LNCaP clone FGC (cell line): ENCODE data around the gene CRADD.

Experiments used
- DNase-seq: peaks from one replicate; pipeline ENCODE4 v3.0.0-alpha.2; 2011; ENCODE audit warnings: low read depth
- H3K4me3 ChIP-seq: 2 replicates; pipeline ENCODE4 v1.5.1; 2011; ENCODE audit warnings: mild to moderate bottlenecking, low read depth, low read length, control low read depth
- CTCF ChIP-seq: IDR thresholded peaks from 2 replicates; pipeline ENCODE4 v1.5.1; 2012; ENCODE audit warnings: mild to moderate bottlenecking; ENCODE audit not compliant: control insufficient read depth, insufficient read depth; ENCODE audit errors: extremely low read depth

Gene CRADD

GRCh38 chr12:93851257-93851671 lies 174.1 kb downstream of the CRADD start:
- TF ChIP-seq CTCF: no peak

GRCh38 chr12:93852173-93852591 lies 175.0 kb downstream of the CRADD start:
- no peak for DNase-seq
- TF ChIP-seq CTCF: no peak
- no peak overlapping the region for H3K4me3 ChIP-seq

More at GRCh38 chr12:93851257-93851671, 174.1 kb downstream of the CRADD start:
- no peak for DNase-seq
- H3K4me3 ChIP-seq: no peak overlapping the region

- H3K4me3 ChIP-seq: no peak overlapping the region
- DNase-seq: no peak
- no peak for TF ChIP-seq CTCF
These were observed 176.7 kb downstream of the CRADD start for GRCh38 chr12:93853698-93854478.

GRCh38 chr12:93855261-93855660 lies 178.1 kb downstream of the CRADD start:
- no peak overlapping the region for H3K4me3 ChIP-seq
- no peak for TF ChIP-seq CTCF
- no peak for DNase-seq

GRCh38 chr12:93856611-93857010 lies 179.4 kb downstream of the CRADD start:
- no peak overlapping the region for H3K4me3 ChIP-seq
- no peak for TF ChIP-seq CTCF
- DNase-seq: no peak

- no peak overlapping the region for H3K4me3 ChIP-seq
- DNase-seq: no peak
- TF ChIP-seq CTCF: no peak
These were observed 180.2 kb downstream of the CRADD start for GRCh38 chr12:93857279-93857938.
